Vagina (tissue), 2 donors: ENCODE data around the gene PLEKHA8.

ENCODE experiments used
- CTCF ChIP-seq, 3 experiments: fragments of 450-650 bp in 2 of 3; fragments of 200-600 bp in 1 of 3; sonication (generic) in 1 of 3; IDR thresholded peaks; one replicate each; pipeline ENCODE4 v1.5.1; 2017 to 2019; ENCODE audit warnings: antibody characterized with exemption in 3 of 3, mild to moderate bottlenecking in 2 of 3, moderate library complexity in 2 of 3
- POLR2A ChIP-seq, 2 donors: fragments of 450-650 bp; IDR thresholded peaks; one replicate each; pipeline ENCODE4 v1.6.1; 2017; ENCODE audit warnings: antibody characterized with exemption in 2 of 2, mild to moderate bottlenecking in 2 of 2, moderate library complexity in 2 of 2
- POLR2AphosphoS5 ChIP-seq, 2 donors: sonication (generic); formaldehyde crosslinking; IDR thresholded peaks; one replicate each; pipeline ENCODE4 v1.9.0; 2017; ENCODE audit warnings: antibody characterized with exemption in 2 of 2, mild to moderate bottlenecking in 2 of 2, low read depth in 1 of 2; ENCODE audit not compliant: insufficient read depth in 1 of 2

GRCh38 chr7:30119890-30120577, 91.8 kb downstream of the PLEKHA8 start:
- TF ChIP-seq POLR2A (IDR thresholded peaks at IDR 0.05) (no peak), CTCF (IDR thresholded peaks at IDR 0.05) (no peak), POLR2AphosphoS5 (IDR thresholded peaks at IDR 0.05; ENCODE audit: insufficient read depth in 1 of 2, low read depth in 1 of 2) (no peak)
